Lower leg skin (tissue), 3 donors: ENCODE data around the gene CDCA7.

ENCODE experiments used
- CTCF ChIP-seq, 3 donors: fragments of 450-650 bp; IDR thresholded peaks; one replicate each; pipeline ENCODE4 v1.5.1; 2016; ENCODE audit warnings: antibody characterized with exemption in 3 of 3, mild to moderate bottlenecking in 3 of 3, moderate library complexity in 2 of 3
- POLR2A ChIP-seq, 2 donors: fragments of 450-650 bp; IDR thresholded peaks; one replicate each; pipeline ENCODE4 v1.6.1; 2016 to 2017; ENCODE audit warnings: antibody characterized with exemption in 2 of 2, mild to moderate bottlenecking in 1 of 2, moderate library complexity in 1 of 2

- TF ChIP-seq CTCF (IDR thresholded peaks at IDR 0.05) (no peak), POLR2A (IDR thresholded peaks at IDR 0.05) (no peak)
Observed at GRCh38 chr2:173392731-173393130, 38.1 kb downstream of the CDCA7 start.
